CD14-positive monocyte (primary cell): ENCODE measurements around the gene NECAB2. TPM values are rescaled to one million over a fixed set of nuclear protein-coding genes. Genes with fewer than 3 reads are reported as not detected.

ENCODE experiments used
- DNase-seq, 3 donors: peaks; one replicate each; pipeline ENCODE4 v3.0.0-alpha.2; 2011 to 2022
- H2AFZ ChIP-seq: 2 replicates; pipeline ENCODE4 v1.6.0; 2012; ENCODE audit warnings: mild to moderate bottlenecking, low read depth, low read length, inconsistent platforms; ENCODE audit not compliant: insufficient read depth, poor library complexity, severe bottlenecking
- H3K27ac ChIP-seq, 2 donors: 1 replicate in 1 of 2; 2 replicates in 1 of 2; pipeline ENCODE4 v1.5.1; 2012 to 2013; ENCODE audit warnings: low read length in 2 of 2, control low read depth in 1 of 2, inconsistent platforms in 1 of 2, low read depth in 1 of 2, mild to moderate bottlenecking in 1 of 2
- H3K27me3 ChIP-seq, 2 donors: one replicate each; pipeline versions ENCODE4 v1.6.0 to v1.6.1; 2011 to 2013; ENCODE audit warnings: low read length in 2 of 2; ENCODE audit not compliant: control insufficient read depth in 2 of 2, insufficient read depth in 2 of 2
- H3K36me3 ChIP-seq, 2 donors: replicated peaks in 1 of 2; 1 replicate in 1 of 2; 2 replicates in 1 of 2; pipeline versions ENCODE4 v1.5.1 to v1.6.1; 2012 to 2013; ENCODE audit warnings: low read length in 2 of 2, control low read depth in 1 of 2, inconsistent platforms in 1 of 2, mild to moderate bottlenecking in 1 of 2; ENCODE audit not compliant: insufficient read depth in 2 of 2, control insufficient read depth in 1 of 2
- H3K4me1 ChIP-seq, 2 donors: 1 replicate in 1 of 2; 2 replicates in 1 of 2; pipeline versions ENCODE4 v1.5.1 to v1.6.1; 2012 to 2013; ENCODE audit warnings: low read length in 2 of 2, control low read depth in 1 of 2, inconsistent platforms in 1 of 2, mild to moderate bottlenecking in 1 of 2, moderate library complexity in 1 of 2; ENCODE audit not compliant: insufficient read depth in 2 of 2, control insufficient read depth in 1 of 2
- H3K4me2 ChIP-seq: replicated peaks from 2 replicates; pipeline ENCODE3; 2012; ENCODE audit warnings: low read length, moderate library complexity, mild to moderate bottlenecking; ENCODE audit not compliant: poor library complexity, severe bottlenecking; ENCODE audit errors: extremely low read depth
- H3K4me3 ChIP-seq, 3 experiments: fragments of 200-600 bp in 1 of 3; sonication (generic) in 1 of 3; replicated peaks in 1 of 3; 1 replicate in 2 of 3; 2 replicates in 1 of 3; pipeline ENCODE4 v1.5.1; 2011 to 2013; ENCODE audit warnings: low read length in 3 of 3, mild to moderate bottlenecking in 3 of 3, control low read depth in 2 of 3, low read depth in 2 of 3, inconsistent platforms in 1 of 3, moderate library complexity in 1 of 3
- H3K79me2 ChIP-seq: 2 replicates; pipeline ENCODE4 v1.6.0; 2012; ENCODE audit warnings: mild to moderate bottlenecking, control low read depth, inconsistent platforms, low read length, moderate library complexity; ENCODE audit not compliant: insufficient read depth
- H3K9ac ChIP-seq: 2 replicates; pipeline ENCODE4 v1.6.0; 2017; ENCODE audit warnings: low read length, mild to moderate bottlenecking; ENCODE audit not compliant: insufficient read depth, poor library complexity, severe bottlenecking
- H3K9me3 ChIP-seq, 2 donors: replicated peaks in 1 of 2; 1 replicate in 1 of 2; 2 replicates in 1 of 2; pipeline versions ENCODE4 v1.5.1 to v1.6.1; 2012 to 2013; ENCODE audit warnings: low read length in 2 of 2, control low read depth in 1 of 2; ENCODE audit not compliant: control insufficient read depth in 1 of 2, insufficient read depth in 1 of 2
- H4K20me1 ChIP-seq: 2 replicates; pipeline ENCODE4 v1.6.0; 2012; ENCODE audit warnings: mild to moderate bottlenecking, low read length, control low read depth, moderate library complexity; ENCODE audit not compliant: insufficient read depth
- H3K27ac Mint-ChIP-seq, 7 donors: one replicate each; pipeline ENCODE4 v1.8.0; 2020; ENCODE audit warnings: mild to moderate bottlenecking in 7 of 7, mixed read lengths in 7 of 7, moderate library complexity in 6 of 7, inconsistent platforms in 2 of 7
- H3K27me3 Mint-ChIP-seq, 3 donors: one replicate each; pipeline ENCODE4 v1.8.0; 2021 to 2022; ENCODE audit warnings: low read depth in 3 of 3, mild to moderate bottlenecking in 3 of 3, mixed read lengths in 3 of 3, moderate library complexity in 3 of 3, inconsistent platforms in 1 of 3
- H3K36me3 Mint-ChIP-seq, 2 donors: one replicate each; pipeline ENCODE4 v1.8.0; 2020; ENCODE audit warnings: mixed read lengths in 2 of 2, inconsistent platforms in 1 of 2, mild to moderate bottlenecking in 1 of 2
- H3K4me1 Mint-ChIP-seq: one replicate; pipeline ENCODE4 v1.8.0; 2020; ENCODE audit warnings: mild to moderate bottlenecking, mixed read lengths
- H3K4me3 Mint-ChIP-seq, 2 donors: one replicate each; pipeline ENCODE4 v1.8.0; 2020; ENCODE audit warnings: mild to moderate bottlenecking in 2 of 2, mixed read lengths in 2 of 2, moderate library complexity in 1 of 2
- H3K9me3 Mint-ChIP-seq, 7 donors: one replicate each; pipeline ENCODE4 v1.8.0; 2020 to 2022; ENCODE audit warnings: mixed read lengths in 7 of 7, mild to moderate bottlenecking in 6 of 7, moderate library complexity in 6 of 7, inconsistent platforms in 2 of 7
- WGBS: methylation state at CpG from one replicate; pipeline ENCODE4 v1.1.5; 2013; ENCODE audit warnings: missing lambda C conversion rate; ENCODE audit not compliant: insufficient coverage; 5-methylcytosine and 5-hydroxymethylcytosine counted together
- intact Hi-C, 2 donors: fragments of 100-400 bp; cut with micrococcal nuclease; formaldehyde crosslinking; loops; one replicate each; pipeline versions ENCODE4 v1.15.0 to v1.15.1; 2023
- polyA plus RNA-seq, 3 donors: library from polyadenylated mRNA; depleted of rRNA in 1 of 3; unstranded in 2 of 3; stranded (reverse) in 1 of 3; fragments of 300-500 nt in 2 of 3; fragments of >200 nt in 1 of 3; fragmentation: Illumina TruSeq in 2 of 3; gene quantifications; 1 replicate in 2 of 3; 2 replicates in 1 of 3; pipeline ENCODE4 v1.2.3, GENCODE V29; 2012 to 2021
- TF ChIP-seq, protein P1 (sequence below): fragments of 200-600 bp; IDR thresholded peaks from one replicate; pipeline ENCODE4 v1.8.0; 2022; ENCODE audit warnings: antibody characterized with exemption, mild to moderate bottlenecking

Gene NECAB2
- polyA plus RNA-seq, 3 donors = 0.33 to 1.4 (median 0.52) TPM

DNA sequence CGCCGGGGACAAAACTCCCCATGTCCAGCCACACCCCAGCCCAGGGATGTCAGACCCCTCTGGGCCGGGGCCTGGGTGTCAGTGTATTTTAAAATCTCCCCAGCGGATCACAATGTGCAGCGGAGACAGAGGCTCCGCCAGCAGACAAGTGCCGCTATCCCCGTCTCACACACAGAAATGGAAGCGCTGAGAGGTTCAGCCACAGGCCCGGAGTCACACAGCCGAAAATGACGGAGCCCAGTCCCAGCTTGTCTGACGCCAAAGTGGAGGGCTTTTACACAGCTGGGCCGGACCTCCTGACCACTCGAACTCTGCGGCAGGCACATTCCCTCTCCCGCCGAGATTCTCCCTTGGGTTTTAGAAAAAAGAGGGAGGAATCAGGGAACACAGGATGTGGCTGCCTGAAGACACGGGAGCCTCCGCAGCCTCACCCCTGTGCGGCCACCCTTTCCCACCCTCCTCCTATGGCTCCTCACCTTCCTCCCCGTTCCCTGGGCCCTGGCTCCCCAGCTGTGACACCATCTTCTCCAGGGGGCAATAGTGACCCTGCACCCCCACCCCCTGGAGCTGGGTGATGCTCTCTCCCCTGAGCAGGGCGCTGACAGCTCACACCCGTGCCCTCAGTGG lies 21.8 kb upstream of the NECAB2 start:
- WGBS = 95% methylated on average over 18 of the region's 24 CpGs

DNA sequence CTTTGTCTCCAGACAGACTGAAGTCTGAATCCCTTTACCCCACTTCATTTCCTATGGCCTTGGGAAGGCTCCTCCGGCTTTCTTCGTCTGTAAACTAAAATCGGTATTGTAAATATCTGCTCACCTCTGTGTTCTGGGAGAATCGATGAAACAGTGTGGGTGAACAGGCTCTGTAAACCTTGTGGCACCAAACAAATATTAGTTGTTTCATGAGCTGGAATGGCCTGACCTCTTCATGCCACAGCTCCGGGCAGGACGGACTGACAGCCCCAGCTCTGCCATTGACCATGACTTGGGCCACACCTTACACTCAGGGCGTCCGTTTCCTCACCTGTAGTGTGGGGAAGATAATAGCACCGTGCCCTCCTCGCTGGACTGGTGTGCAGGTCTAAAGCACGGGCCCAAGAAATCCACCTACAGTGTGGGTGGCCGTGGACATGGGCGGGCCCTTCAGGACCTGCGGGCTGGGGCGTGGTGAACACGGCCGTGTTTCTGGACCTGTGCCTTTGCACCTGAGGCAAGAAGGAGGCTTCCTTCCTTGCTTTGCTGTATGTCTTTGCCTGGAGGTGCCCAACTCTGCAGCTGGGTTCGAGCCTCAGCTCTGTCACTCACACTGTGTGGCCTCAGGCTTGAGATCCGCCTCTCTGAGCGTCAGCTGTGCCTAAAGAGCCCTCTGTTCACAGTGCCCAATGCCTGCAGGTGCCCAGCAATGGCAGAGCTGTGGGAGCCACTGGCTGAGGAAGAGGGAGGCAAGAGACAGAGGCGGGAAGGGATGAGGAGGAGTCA lies 21.1 kb upstream of the NECAB2 start:
- peak overlapping the region in 1 of 7 donors; percentile 58 for H3K27ac Mint-ChIP-seq
- no peak overlapping the region for H3K27ac ChIP-seq
- no peak overlapping the region for H2AFZ ChIP-seq
- H3K9me3 ChIP-seq = no peaks in the 10 kb centered on the region
- H3K27me3 ChIP-seq = no peaks in the 10 kb centered on the region
- H3K79me2 ChIP-seq = no peaks in the 10 kb centered on the region
- H3K4me2 ChIP-seq = no peak overlapping the region
- TF ChIP-seq, protein P1, sequence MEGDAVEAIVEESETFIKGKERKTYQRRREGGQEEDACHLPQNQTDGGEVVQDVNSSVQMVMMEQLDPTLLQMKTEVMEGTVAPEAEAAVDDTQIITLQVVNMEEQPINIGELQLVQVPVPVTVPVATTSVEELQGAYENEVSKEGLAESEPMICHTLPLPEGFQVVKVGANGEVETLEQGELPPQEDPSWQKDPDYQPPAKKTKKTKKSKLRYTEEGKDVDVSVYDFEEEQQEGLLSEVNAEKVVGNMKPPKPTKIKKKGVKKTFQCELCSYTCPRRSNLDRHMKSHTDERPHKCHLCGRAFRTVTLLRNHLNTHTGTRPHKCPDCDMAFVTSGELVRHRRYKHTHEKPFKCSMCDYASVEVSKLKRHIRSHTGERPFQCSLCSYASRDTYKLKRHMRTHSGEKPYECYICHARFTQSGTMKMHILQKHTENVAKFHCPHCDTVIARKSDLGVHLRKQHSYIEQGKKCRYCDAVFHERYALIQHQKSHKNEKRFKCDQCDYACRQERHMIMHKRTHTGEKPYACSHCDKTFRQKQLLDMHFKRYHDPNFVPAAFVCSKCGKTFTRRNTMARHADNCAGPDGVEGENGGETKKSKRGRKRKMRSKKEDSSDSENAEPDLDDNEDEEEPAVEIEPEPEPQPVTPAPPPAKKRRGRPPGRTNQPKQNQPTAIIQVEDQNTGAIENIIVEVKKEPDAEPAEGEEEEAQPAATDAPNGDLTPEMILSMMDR = no peak
- no peak for DNase-seq
- no peak overlapping the region for H3K4me3 ChIP-seq
- no peaks in the 10 kb centered on the region for H4K20me1 ChIP-seq
- no peaks in the 10 kb centered on the region for H3K36me3 Mint-ChIP-seq
- H3K9ac ChIP-seq = no peak overlapping the region
- H3K9me3 Mint-ChIP-seq = no peaks in the 10 kb centered on the region
- H3K4me1 ChIP-seq = no peaks in the 10 kb centered on the region
- H3K4me3 Mint-ChIP-seq = no peak overlapping the region
- peaks cover 0 to 9% (median 5%) of the 10 kb centered on the region in 3 donors for H3K27me3 Mint-ChIP-seq
- WGBS = 91% methylated on average over 14 of the region's 21 CpGs
- intact Hi-C loops = no loop called here
- no peaks in the 10 kb centered on the region for H3K36me3 ChIP-seq
- H3K4me1 Mint-ChIP-seq = no peaks in the 10 kb centered on the region

More for the DNA sequence above, 21.8 kb upstream of the NECAB2 start:
- no peak overlapping the region for H3K4me3 ChIP-seq
- no peaks in the 10 kb centered on the region for H4K20me1 ChIP-seq
- Mint-ChIP-seq H3K9me3 (no peaks in the 10 kb centered on the region), H3K27ac (peak overlapping the region in 2 of 7 donors; percentile 40 to 58), H3K27me3 (peaks cover 0 to 9% (median 5%) of the 10 kb centered on the region in 3 donors), H3K4me1 (no peaks in the 10 kb centered on the region), H3K36me3 (no peaks in the 10 kb centered on the region), H3K4me3 (no peak overlapping the region)
- H3K27me3 ChIP-seq = no peaks in the 10 kb centered on the region
- no peak overlapping the region for H2AFZ ChIP-seq
- no peak overlapping the region for H3K27ac ChIP-seq
- no peak overlapping the region for H3K9ac ChIP-seq
- TF ChIP-seq, protein P1 = no peak
- no peaks in the 10 kb centered on the region for H3K36me3 ChIP-seq
- intact Hi-C loops = no loop called here
- no peaks in the 10 kb centered on the region for H3K4me1 ChIP-seq
- H3K79me2 ChIP-seq = no peaks in the 10 kb centered on the region
- DNase-seq = no peak
- no peaks in the 10 kb centered on the region for H3K9me3 ChIP-seq
- no peak overlapping the region for H3K4me2 ChIP-seq
